ENCODE measurements around the gene MCTP1.
"Not testable (repeated sequence)": the region's sequence is repeated elsewhere in the genome, so short reads cannot be mapped to it uniquely, and the experiment has no call there.

MCTP1 gene

DNA sequence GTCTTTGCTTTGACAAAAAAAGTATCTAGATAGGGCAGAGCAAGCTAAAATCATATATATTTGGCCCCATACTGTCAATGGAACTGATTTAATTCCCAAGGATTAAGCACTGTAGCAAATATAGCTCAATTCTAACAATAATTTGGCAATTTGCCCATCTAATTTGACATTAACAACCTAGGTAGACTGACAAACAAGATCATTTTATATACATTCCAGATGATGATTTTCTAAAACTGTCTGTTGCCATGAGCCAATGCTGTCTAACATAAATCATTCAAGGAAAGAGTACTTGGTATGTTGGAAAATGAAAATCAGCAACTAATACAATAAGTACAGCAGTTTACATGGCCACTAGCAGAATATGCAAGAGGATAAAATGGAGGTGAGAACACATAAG, 32.1 kb downstream of the MCTP1 start:
- no peak for DNase-seq (ENCODE audit: low read depth in 2 of 2)

DNA sequence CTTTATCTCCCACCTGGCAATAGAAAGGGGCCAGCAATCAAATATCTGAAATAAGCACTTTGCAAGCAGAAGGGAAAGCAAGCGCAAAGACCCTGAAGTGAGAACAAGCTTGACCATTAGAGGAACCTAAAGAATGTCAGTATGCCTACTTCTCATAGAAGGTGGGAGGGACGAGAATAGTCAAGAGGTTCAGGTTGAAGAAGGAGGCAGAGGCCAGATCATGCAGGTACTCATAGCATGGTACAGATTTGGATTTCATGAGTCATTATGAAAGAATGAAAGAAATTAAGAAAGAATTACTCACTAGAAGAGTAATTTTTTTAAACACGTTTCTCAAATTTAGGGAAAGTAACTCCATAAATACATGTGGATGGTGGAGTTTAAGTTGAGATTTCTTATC, 33.7 kb downstream of the MCTP1 start:
- no peak for DNase-seq (ENCODE audit: low read depth in 2 of 2)

DNA sequence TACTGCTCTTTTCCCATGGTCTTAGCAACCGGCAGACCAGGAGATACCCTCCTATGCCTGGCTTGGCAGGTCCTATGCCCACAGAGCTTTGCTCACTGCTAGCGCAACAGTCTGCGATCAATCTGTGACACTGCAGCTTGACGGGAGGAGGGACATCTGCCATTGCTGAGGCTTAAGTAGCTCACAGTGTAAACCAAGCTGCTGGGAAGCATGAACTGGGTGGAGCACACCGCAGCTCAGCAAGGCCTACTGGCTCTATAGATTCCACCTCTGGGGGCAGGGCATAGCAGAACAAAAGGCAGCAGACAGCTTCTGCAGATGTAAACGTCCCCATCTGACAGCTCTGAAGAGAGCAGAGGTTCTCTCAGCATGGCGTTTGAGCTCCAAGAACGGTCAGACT, 40.4 kb downstream of the MCTP1 start:
- DNase-seq (ENCODE audit: low read depth in 2 of 2), result no peak

DNA sequence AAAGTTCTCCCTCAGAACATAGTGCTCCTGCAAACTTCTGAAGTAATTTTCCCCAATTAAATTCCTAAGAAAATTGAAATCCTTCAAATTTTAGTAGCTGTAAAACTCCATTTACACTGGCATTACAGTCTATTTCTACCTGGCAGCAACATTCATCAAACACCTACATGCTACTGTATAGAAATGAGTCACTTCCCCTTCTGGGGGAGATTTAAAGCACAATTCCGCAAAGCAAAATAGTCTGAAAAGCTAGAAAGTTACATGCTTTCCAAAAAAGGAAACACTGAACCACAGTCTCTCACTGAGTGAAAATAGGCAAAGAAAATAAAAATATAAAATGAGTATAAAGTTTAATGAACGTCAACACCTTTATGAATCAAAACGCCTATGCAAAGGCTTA, 43.3 kb downstream of the MCTP1 start:
- no peak for DNase-seq (ENCODE audit: low read depth in 2 of 2)

DNA sequence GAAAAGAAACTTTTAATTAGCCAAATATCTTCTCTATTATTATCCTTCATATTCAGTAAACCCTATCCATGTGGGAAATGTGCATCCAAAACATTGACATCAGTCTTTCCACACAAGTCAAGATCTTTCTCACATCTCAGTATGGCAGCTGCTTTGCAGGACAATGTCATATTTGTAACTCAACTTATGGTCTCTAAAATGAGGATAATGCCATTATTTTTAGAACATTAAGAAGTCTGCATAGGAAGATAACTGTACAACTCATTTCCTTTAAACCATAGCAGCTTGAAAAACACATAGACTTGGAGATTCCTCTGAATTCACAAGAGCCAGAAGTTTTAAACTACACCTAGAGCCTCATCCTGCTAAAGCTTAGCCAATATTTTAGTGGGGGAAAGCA, 43.7 kb downstream of the MCTP1 start:
- DNase-seq (ENCODE audit: low read depth in 2 of 2), result no peak

DNA sequence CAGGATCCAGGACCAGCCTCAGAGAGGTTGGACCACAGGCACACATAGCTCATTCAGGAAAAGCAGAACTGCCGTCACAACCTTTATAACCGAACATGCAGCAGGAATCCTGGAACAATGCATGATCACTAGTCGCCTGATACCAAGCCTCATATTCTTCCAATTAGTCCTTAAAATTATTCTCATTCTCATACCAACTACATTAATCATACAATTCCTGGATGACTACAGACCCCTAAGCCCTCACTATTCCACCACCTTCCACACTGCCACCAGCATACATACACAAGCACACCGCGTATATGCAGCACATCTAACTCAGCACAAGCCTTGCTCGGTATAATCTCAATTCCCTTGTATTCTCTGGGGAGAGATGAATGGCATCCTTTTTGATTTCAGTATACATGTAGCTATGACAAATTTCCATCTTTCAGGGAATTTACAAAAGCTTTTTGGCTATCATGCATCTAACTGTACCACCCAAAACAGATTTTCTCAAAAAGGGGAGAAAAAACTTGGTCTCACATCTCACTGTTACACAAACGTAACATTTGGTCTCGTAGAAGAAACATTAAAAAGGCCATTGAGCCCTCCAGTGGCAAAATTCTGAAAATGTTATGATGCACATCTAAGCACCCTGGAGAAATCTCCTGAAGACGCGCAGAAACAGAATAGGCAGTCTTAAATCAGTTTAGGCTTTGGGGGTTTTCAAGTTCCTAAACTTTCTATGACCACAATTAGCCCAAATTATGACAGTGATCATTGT, 46.2 kb downstream of the MCTP1 start:
- DNase-seq (ENCODE audit: low read depth in 2 of 2), result no peak

DNA sequence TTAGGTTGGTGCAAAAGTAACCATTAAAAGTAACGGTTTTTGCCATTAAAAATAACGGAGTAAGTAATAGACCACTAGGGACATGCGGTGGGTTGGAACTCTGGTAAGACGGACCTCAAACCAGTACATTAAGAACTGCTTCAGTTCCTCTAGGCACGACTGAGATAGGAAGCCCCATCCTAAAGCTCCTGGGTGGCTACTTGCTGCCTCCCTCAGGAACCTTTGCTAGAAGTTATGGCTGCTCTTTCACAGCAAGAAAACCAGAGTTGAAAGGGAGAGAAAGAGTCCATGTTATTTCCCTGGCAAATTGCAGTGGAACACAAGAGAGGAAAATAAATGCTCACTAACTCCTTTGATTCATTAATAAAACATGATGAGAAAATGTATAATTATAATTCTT, 47.6 kb downstream of the MCTP1 start:
- no peak for DNase-seq (ENCODE audit: low read depth in 2 of 2)

DNA sequence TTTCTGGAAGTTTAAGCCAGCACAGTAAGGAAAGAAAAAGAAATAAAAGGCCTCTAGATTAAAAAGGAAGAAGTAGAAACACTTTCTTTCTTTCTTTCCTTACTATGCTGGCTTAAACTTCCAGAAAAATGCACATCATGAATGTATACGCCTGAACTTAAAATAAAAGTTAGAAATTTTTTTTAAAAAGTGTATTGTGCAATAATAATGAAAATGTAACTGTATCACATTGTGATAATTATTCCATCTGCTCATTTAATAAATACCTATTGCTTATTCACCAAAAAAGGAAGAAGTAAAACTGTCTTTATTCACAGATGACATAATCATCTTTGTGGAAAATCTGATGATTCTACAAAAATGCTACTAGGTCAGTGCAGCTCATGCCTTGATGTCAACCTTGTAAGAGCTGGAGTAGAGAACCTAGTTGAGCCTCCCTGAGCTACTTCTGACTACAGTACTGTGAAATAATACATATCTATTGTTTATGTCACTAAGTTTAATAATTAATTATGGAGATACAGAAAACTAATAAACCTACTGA, 49.4 kb downstream of the MCTP1 start:
- DNase-seq (ENCODE audit: low read depth in 2 of 2), result no peak

DNA sequence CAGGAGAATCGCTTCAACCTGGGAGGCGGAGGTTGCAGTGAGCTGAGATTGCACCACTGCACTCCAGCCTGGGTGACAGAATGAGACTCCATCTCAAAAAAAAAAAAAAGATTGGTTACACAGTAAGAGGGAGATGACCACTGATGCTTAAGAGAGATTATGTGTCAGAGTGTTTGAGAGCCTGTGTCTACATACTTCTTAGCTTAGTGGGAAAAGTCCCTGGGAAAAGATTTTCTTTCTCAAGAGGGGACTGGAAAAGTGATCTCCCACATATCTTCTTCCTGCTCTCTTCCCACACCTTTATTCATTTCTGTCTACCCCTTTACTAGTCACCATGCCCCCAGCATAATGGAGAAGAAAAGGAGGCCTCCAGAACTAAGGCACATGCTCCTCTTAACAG, 55.2 kb downstream of the MCTP1 start:
- DNase-seq (ENCODE audit: low read depth in 2 of 2), result no peak

DNA sequence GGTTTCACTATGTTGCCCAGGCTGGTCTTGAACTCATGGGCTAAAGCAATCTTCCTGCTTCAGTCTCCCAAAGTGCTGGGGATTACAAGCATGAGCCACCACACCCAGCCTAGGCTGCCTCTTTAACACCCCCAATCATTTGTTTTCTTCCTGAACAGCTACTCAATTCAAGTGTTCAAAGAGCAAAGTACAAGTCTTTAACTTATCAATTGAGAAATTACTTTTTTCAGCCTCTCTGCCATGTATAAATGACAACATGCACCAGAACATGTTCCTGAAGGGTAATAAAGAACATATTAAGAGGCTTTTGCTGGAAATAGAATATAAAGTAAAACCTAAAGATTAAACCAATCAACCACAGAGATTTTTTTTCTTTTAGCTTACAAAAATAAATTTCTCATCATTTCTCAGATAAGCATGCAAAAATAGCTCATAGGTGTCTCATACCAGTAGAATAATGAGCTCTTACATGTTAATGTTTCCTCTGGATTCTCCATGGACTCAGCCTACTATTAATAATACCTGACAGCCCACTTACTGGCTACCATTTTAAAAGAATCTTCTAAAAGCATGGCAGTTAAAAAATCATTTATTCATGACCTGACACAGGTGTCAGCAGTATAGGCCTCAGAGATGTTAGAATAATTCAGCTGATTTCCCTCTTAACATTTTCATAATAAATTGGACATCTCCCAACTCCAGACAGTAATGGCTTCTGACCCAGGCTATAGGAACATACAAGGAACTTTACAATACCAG, 60.0 kb downstream of the MCTP1 start:
- no peak for DNase-seq (ENCODE audit: low read depth in 2 of 2)

DNA sequence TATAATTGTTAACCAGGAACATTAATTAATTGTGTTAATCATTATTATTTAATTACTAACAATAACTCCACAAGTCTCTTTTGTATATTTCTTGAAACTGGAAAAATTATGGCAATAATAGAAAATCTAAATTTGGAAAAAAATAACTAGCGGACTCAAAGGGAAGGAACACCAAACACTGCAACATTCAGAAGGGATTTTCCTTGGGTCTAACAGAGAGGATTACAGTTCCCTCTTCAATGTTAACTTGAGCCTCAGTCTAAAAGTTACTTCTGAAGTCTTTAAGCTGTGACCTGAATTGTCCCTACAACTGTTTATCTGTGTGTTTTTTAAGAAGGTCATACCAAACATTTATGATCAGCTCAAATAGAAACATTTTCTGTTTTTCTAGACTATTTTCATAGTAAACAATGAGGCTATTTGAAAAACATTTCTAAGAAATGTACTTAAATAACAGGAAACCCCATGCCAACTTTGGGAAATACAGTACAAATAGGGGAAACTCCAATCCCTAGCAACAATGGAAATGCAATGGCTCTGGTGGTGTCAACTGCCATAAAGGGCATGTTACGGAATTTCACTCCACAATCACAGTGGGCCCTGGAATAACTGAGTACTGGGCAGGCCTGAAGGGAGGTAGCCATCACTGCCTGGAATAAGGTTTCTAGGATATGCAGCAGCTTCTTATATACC, 61.2 kb downstream of the MCTP1 start:
- no peak for DNase-seq (ENCODE audit: low read depth in 2 of 2)

DNA sequence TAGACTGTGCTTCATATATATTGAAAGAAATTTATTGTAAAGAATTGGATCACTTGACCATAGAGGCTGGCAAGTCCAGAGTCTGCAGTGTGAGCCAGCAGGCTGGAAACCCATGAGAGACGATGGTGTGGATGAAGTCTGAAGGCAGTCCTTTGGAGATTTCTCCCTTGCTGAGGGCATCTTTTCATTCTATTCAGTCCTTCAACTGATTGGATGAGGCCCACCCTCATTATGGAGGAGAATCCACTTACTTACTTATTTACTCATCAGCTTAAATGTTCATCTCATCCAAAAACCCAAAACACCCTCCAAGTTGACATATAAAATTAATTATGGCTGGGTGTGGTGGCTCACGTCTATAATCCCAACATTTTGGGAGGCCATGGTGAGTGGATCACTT, 62.1 kb downstream of the MCTP1 start:
- no peak for DNase-seq (ENCODE audit: low read depth in 2 of 2)

DNA sequence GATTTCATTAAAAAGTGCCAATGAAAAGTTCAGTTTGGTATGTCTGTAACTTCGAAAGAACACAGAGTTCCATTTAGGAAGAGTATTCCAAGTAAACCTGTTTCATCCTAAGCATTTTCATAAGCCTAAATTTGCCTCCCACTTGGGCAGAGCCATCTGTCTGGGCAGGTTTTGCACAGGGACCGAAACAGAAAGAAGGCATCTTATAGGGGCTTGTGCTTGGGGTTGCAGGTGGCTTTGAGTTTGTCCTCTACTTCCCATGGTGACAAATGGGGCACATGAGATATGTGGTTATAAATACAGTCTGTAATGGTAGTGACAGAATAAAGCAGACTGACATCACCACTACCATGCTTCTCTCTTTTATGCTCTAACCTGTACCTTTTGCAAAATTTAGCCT, 63.7 kb downstream of the MCTP1 start:
- no peak for DNase-seq (ENCODE audit: low read depth in 2 of 2)

DNA sequence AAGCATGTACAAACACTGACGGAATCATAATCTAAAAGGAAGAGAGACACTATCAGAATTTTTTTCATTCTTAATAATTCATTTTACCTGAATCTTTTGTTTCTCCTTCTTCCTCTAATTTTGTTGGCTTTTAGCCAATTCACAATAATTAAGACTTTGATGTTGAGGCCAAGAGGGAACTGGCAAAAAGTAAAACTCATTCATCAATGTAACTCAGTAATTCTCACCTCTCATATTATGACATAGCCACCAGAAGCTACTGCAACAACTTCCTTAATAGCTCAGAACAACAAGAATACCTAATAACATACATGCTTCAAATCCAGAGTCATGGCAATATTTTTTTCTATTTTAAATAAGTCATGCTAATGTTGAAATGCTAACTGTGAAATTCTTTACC, 64.5 kb downstream of the MCTP1 start:
- no peak for DNase-seq (ENCODE audit: low read depth in 2 of 2)

DNA sequence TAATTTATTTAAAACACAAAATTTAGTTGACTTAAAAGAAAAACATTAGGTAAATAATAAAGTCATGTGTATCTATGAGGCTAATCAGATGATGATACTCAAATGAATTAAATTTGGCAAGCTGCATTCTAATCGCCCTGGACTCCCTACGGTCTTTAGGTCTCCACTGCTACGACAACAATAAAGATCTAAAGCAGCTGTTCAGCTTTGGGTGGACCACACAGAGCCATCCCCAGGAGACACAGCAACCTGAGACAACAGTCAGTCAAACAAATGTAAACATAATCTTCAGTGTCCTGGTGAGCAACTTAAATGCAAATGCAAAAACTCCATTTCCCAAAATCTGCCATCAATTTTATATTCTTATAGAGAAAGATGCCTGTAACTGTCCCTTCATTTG, 65.5 kb downstream of the MCTP1 start:
- DNase-seq (ENCODE audit: low read depth in 2 of 2), result no peak

DNA sequence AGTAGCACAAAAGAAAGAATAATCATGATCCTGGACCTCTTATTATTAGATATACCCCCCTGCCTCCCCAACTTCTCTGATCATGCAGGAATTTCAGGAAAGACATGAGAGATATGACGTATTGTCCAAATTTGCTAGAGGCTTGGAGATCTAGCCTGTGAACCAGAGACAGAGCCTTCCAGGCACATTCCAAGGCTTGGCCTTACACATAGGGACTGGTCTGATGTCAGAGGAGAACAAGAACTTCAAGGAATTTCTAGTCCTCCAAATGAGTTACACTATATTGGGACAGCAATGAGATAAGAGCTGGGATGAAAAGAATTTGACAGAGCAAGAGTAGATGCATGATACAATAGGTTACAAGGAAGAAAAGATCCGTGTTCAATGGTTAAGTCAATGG, 67.0 kb downstream of the MCTP1 start:
- no peak for DNase-seq (ENCODE audit: low read depth in 2 of 2)

DNA sequence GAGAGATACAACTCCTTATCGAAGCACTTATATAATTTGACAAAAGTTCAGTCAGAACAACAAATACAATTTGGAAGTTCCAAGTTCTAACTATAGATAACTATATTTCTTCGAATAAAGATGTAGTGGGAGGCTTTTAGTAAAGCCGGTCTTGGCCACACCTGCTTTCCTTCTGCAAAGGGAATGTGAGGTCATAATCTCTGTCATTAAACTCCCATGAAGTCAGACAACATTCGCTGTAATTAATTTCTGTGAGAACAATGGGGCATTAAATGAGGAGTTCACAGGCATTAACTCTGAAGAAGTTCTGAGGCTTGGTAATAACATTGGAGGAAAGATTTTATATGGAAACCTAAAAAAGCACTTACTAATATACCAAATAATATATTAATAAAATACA, 67.5 kb downstream of the MCTP1 start:
- DNase-seq (ENCODE audit: low read depth in 2 of 2), result no peak

DNA sequence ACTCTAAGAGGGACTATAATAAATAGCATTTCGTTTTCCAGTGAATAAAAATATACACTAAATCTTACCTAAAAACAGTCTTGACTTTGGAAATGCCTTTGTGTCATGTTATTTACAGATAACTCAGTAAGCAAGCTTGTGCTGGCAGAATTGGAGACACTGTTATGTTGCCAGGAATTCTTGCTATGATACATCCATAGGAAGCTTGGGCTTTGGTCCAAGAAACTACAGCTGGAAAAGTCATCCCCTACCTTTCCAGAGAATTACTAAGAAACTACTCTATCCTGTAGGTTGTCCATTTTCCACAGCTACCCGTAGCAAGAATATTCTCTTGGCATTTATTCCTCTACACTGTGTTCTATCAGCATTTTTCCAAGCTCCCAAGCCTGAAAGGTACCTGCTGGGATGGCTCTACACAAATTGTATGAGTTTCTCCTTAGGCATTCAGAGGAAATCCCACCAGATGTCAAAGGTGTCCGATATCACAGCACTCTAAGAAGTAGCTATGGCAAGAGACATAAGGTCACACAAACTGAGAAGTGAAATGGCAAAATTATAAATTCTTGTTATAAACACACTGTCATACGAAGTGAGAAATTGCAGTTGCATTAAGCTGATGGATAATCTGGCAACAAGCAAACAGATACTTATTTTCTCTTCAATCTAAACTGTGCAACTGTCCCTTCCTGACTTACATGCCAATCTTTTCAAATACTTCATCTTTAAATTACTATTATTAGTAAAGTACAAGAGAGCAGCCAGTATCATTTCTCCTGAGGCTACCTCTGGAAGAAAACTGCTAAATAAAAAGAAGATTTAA, 68.5 kb downstream of the MCTP1 start:
- no peak for DNase-seq (ENCODE audit: low read depth in 2 of 2)

DNA sequence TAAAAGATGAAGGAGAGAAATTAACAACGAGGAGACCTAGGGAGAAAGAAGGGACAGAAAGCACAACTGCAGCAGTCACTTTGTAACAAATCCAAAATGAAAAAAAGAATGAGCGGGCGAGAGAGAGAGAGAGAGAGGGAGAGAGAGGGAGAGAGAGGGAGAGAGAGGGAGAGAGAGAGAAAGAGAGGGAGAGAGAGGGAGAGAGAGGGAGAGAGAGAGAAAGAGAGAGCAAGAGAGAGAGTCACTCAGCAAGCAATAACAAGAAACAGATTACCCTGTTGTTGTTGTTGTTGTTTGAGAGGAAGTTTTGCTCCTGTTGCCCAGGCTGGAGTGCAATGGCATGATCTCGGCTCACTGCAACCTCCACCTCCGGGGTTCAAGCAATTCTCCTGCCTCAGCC, 77.1 kb downstream of the MCTP1 start:
- not testable (repeated sequence) for DNase-seq (ENCODE audit: low read depth in 2 of 2)

DNA sequence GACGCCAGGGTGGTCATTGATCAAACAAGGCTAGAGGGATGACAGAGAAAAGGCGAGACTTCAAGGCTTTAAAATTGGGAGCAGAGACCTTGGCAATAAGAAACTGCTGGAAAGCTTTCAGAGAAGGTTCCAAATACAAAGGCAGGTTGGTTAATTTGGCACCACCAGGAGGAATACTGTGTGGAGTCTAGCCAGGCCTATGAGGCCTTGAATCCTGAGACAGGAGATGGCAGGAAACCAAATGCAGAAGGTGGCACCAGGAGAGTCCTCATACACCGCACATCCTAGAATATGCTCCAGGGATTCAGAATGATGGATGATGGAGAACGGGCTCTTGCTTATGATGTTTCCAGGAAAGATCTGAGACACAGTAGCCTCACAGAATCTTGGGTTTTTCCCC, 90.0 kb downstream of the MCTP1 start:
- DNase-seq (ENCODE audit: low read depth in 2 of 2), result no peak

DNA sequence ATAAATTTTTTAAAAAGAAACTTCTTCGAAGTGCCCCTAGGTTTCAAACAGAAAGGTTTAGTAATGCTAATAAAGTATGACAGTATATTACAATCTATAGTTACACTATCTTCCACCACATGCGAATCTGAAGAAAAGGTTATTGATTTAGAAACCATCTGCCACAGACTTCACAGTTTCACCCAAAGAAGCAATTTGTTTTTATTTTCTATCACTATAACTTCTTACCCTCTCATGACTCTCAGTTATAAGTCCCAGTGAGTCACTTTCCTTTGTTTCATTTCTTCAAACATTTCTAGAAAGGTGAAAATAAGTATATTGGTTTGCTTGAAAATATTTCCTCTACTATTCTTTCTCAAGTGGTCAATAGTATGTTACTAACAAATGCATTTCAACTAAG, 93.6 kb downstream of the MCTP1 start:
- no peak for DNase-seq (ENCODE audit: low read depth in 2 of 2)

DNA sequence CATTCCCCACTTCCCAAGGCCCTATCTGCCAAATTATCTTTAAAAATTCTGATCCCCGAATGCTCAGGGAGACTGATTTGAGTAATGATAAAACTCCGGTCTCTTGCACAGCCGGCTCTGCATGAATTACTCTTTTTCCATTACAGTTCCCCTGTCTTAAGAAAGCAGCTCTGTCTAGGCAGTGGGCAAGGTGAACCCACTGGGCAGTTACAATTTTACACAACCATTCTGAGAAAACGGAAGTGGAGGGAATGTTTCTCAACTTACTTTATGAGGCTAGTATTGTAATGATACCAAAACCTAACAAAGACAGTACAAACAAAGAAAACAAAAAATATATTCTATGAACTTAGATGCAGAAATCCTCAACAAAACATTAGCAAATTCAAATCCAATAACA, 100.0 kb downstream of the MCTP1 start:
- DNase-seq (ENCODE audit: low read depth in 2 of 2), result no peak
